ENCODE measurements around the gene HHAT.

HHAT gene

GRCh38 chr1:210483821-210484220 lies 155.1 kb downstream of the HHAT start:
- TF ChIP-seq CTCF (IDR thresholded peaks at IDR 0.05; ENCODE audit: low read depth, low read length) = no peak

GRCh38 chr1:210487021-210487420 lies 158.3 kb downstream of the HHAT start:
- no peak for DNase-seq (ENCODE audit: extremely low read depth, low read depth)
- no peak for TF ChIP-seq CTCF (IDR thresholded peaks at IDR 0.05; ENCODE audit: low read depth, low read length)

More at GRCh38 chr1:210483821-210484220, 155.1 kb downstream of the HHAT start:
- DNase-seq (ENCODE audit: extremely low read depth, low read depth) = no peak

GRCh38 chr1:210489491-210489890 lies 160.8 kb downstream of the HHAT start:
- no peak for TF ChIP-seq CTCF (IDR thresholded peaks at IDR 0.05; ENCODE audit: low read depth, low read length)
- no peak for DNase-seq (ENCODE audit: extremely low read depth, low read depth)

- TF ChIP-seq CTCF (IDR thresholded peaks at IDR 0.05; ENCODE audit: low read depth, low read length) = no peak
- no peak for DNase-seq (ENCODE audit: extremely low read depth, low read depth)
Measured at GRCh38 chr1:210490781-210491180, 162.1 kb downstream of the HHAT start.

- no peak for TF ChIP-seq CTCF (IDR thresholded peaks at IDR 0.05; ENCODE audit: low read depth, low read length)
- DNase-seq (ENCODE audit: extremely low read depth, low read depth) = no peak
Measured at GRCh38 chr1:210496063-210496462, 167.4 kb downstream of the HHAT start.

- no peak for TF ChIP-seq CTCF (IDR thresholded peaks at IDR 0.05; ENCODE audit: low read depth, low read length)
- DNase-seq (ENCODE audit: extremely low read depth, low read depth) = no peak
Measured at GRCh38 chr1:210499956-210500355, 171.3 kb downstream of the HHAT start.

GRCh38 chr1:210500831-210501230 lies 172.1 kb downstream of the HHAT start:
- no peak for DNase-seq (ENCODE audit: extremely low read depth, low read depth)
- TF ChIP-seq CTCF (IDR thresholded peaks at IDR 0.05; ENCODE audit: low read depth, low read length) = no peak

Data from AG09319 (cell line).